Endometrial microvascular endothelial cells (primary cell): ENCODE data around the gene PTGFRN. TPM values are rescaled to one million over a fixed set of nuclear protein-coding genes. Genes with fewer than 3 reads are reported as not detected.

Experiments
- in situ Hi-C: cut with HindIII; loops from 2 replicates; pipeline ENCODE4 v1.10.0; 2017; ENCODE audit warnings: low sequenced_read_pairs, low pct_unique_long_range_greater_than_20kb; ENCODE audit errors: inconsistent ontology term
- total RNA-seq: library from RNA; depleted of rRNA; stranded (reverse); fragments of >200 nt; gene quantifications from one replicate; pipeline ENCODE4 v1.2.3, GENCODE V29; 2015; ENCODE audit errors: inconsistent ontology term

The PTGFRN gene
- total RNA-seq, 1 donor from 2014 or later = 7.2 TPM

- in situ Hi-C loops = no loop called here
These were observed 1.5 kb downstream of the PTGFRN start for GRCh38 chr1:116911188-116911553.

- in situ Hi-C loops = no loop called here
These were observed 2.2 kb downstream of the PTGFRN start for GRCh38 chr1:116911779-116912469.

- in situ Hi-C loops = no loop called here
These were observed 3.1 kb downstream of the PTGFRN start for GRCh38 chr1:116912846-116913245.

- in situ Hi-C loops = no loop called here
These were observed 4.2 kb downstream of the PTGFRN start for GRCh38 chr1:116913941-116914340.

GRCh38 chr1:116914667-116915066, 5.0 kb downstream of the PTGFRN start:
- in situ Hi-C loops = no loop called here

- in situ Hi-C loops = no loop called here
These were observed 5.5 kb downstream of the PTGFRN start for GRCh38 chr1:116915086-116915661.

GRCh38 chr1:116916002-116916401, 6.3 kb downstream of the PTGFRN start:
- in situ Hi-C loops = no loop called here

- in situ Hi-C loops = no loop called here
These were observed 7.1 kb downstream of the PTGFRN start for GRCh38 chr1:116916533-116917445.

GRCh38 chr1:116918714-116919357, 9.1 kb downstream of the PTGFRN start:
- in situ Hi-C loops = no loop called here

GRCh38 chr1:116919802-116920201, 10.1 kb downstream of the PTGFRN start:
- in situ Hi-C loops = no loop called here

- in situ Hi-C loops = no loop called here
These were observed 10.5 kb downstream of the PTGFRN start for GRCh38 chr1:116920211-116920610.

GRCh38 chr1:116921301-116921885, 11.7 kb downstream of the PTGFRN start:
- in situ Hi-C loops = no loop called here

- in situ Hi-C loops = no loop called here
These were observed 12.2 kb downstream of the PTGFRN start for GRCh38 chr1:116921937-116922336.

GRCh38 chr1:116923421-116923820, 13.7 kb downstream of the PTGFRN start:
- in situ Hi-C loops = no loop called here

- in situ Hi-C loops = no loop called here
These were observed 17.5 kb downstream of the PTGFRN start for GRCh38 chr1:116927049-116927798.

- in situ Hi-C loops = no loop called here
These were observed 20.4 kb downstream of the PTGFRN start for GRCh38 chr1:116929961-116930592.

- in situ Hi-C loops = no loop called here
These were observed 21.6 kb downstream of the PTGFRN start for GRCh38 chr1:116931016-116931918.
